GM18951 (cell line): ENCODE data around the gene OR7G1.
"Not testable (repeated sequence)": the region's sequence is repeated elsewhere in the genome, so short reads cannot be mapped to it uniquely, and the experiment has no call there.

Experiments
- POLR2A ChIP-seq: IDR thresholded peaks from 4 replicates; pipeline ENCODE4 v1.6.1; 2011; ENCODE audit warnings: mild to moderate bottlenecking; ENCODE audit not compliant: insufficient read length, insufficient read depth; ENCODE audit errors: extremely low read depth
- in situ Hi-C: fragments of 300-500 bp; cut with MboI; formaldehyde crosslinking; loops from one replicate; pipeline ENCODE4 v1.12.0; 2022; ENCODE audit warnings: low sequenced_read_pairs, mixed read lengths, inconsistent platforms; ENCODE audit not compliant: unreplicated experiment

The OR7G1 gene

DNA sequence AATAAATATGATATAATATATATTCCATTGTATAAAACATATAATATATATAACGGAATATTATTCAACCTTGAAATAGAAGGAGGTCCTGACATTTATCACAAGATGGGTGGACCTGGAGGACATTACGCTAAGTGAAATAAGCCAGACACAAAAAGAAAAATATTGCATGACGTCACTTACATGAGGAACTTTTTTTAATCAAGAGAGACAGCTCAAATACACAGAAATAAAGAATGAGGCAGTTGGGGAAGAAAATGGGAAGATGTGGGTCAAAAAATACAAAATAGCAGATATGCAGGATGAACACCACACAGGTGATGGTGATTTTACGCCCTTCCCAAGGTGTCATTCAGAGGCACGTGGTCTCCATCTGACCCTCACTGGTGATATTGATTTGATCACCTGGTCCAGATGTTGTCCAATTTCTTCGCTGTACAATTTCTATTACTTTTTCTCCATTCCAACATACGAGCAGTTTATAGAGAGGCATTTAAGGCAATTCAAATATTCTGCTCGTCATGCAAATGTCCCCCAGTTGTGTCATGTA, 24.1 kb upstream of the OR7G1 start:
- TF ChIP-seq POLR2A: no peak

DNA sequence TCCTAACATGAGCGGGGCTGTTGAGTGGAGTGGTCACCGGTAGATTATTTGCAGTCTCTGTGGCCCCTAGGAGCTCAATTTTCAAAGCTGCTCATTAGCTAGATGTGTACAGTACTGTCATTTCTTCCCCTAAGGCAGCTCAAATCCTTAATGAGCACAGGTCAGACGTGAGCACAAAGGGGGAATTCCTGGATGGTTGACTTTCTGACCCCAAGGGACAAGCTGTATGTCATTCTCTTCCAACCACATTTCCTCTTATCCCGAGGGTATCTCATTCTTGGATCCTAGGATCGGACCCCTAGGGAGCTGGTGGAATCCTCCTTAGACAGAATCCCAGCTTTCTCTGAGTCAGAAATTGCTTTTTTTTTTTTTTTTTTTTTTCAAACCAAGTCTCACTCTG, 16.9 kb upstream of the OR7G1 start:
- no peak for TF ChIP-seq POLR2A
- in situ Hi-C loops: loop anchor here (25.0 kb wide), 1 partner anchor 780 kb away; no protein-coding TSS in a partner anchor

More for the DNA sequence above, 24.1 kb upstream of the OR7G1 start:
- in situ Hi-C loops: loop anchor here (25.0 kb wide), 1 partner anchor 773 kb away; no protein-coding TSS in a partner anchor

DNA sequence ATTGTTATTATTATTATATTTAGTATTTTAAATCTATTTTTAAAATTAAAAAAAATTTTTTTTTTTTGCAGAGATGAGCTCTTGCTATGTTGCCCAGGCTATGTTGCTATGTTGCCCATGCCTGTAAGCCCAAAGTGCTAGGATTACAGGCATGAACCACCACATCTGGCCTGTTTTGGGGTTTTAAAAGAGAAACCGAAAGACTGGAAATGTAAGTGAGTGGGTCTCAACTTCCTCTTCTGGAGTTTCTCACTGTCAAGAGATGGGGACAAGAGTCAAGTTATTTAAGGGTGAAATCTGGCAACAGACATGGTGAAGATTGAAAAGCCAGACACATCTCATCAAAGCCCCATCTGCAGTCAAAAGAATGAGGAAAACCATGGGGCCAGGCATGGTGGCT, 15.4 kb upstream of the OR7G1 start:
- in situ Hi-C loops: loop anchor here (25.0 kb wide), 1 partner anchor 781 kb away; no protein-coding TSS in a partner anchor

DNA sequence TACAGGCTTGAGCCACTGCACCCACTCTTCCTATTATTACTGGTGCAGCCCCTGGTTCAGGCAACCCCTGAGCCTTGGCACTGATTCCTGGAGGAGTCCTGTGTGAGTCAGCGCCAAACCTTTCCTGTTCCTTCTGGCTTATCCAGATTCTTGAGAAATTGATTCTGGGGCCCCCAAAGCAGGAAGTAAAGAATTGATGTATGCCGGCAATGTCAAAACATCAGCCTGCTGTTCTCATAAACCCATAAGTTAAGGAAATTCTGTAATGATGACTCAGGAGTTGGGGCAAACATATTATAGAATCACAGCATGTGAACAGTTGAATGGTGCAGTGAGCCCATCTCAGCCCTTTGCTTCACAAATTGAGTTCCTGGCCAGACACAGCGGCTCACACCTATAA, 12.6 kb upstream of the OR7G1 start:
- in situ Hi-C loops: loop anchor here (25.0 kb wide), 1 partner anchor 784 kb away; no protein-coding TSS in a partner anchor
- TF ChIP-seq POLR2A: no peak

More for the DNA sequence above, 15.4 kb upstream of the OR7G1 start:
- TF ChIP-seq POLR2A: no peak

- in situ Hi-C loops: loop anchor here (25.0 kb wide), 1 partner anchor 785 kb away; no protein-coding TSS in a partner anchor
- TF ChIP-seq POLR2A: no peak
These were observed 11.4 kb upstream of the OR7G1 start, which contains the start of gene OR7G3 for GRCh38 chr19:9126900-9127405. TSS of gene OR7G3 (minus strand) at chr19:9126950. CDS start at chr19:9126950, 0 bp downstream.

DNA sequence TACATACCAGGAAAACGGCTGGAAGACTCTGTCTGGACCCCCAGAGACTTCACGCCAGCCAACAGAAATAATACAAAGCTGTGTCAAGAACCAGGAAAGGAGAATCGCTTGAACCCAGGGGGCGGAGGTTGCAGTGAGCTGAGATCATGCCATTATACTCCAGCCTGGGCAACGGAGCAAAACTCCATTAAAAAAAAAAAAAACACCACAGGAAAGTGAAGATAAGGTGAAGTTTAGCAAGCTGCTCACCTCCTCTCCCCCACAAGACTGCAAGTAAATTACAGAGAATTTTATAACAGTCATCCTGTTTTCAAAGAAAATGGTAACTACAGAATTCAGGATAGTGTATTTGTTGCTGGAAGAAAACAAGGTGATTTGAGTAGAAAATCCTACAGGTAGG, 984 bp upstream of the OR7G1 start:
- in situ Hi-C loops: no loop called here
- TF ChIP-seq POLR2A: no peak

DNA sequence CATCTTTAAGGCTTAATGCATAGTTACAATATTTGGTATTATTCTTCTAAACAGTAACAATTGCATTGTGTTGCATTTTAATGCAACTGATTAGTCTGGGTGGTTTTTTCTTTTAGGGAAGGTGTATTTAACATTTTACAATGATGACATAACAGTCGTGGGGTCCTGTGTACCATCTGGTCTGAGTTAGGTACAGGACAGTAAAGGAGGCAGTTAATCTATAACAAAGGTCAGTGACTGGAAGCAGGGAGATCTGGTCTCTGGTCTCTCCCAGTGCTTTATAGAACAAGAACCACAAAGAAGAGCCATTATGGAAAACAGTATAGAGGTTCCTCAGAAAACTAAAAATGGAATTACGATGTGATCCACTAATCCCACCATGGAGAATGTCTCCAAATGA, 5.6 kb downstream of the OR7G1 start:
- TF ChIP-seq POLR2A: no peak
- in situ Hi-C loops: no loop called here

- in situ Hi-C loops: no loop called here
- TF ChIP-seq POLR2A: no peak
These were observed 8.2 kb downstream of the OR7G1 start, which contains the start of gene OR7G2 for GRCh38 chr19:9107375-9107774. TSS of gene OR7G2 (minus strand) at chr19:9107475. CDS start at chr19:9103243, 4,232 bp downstream.

DNA sequence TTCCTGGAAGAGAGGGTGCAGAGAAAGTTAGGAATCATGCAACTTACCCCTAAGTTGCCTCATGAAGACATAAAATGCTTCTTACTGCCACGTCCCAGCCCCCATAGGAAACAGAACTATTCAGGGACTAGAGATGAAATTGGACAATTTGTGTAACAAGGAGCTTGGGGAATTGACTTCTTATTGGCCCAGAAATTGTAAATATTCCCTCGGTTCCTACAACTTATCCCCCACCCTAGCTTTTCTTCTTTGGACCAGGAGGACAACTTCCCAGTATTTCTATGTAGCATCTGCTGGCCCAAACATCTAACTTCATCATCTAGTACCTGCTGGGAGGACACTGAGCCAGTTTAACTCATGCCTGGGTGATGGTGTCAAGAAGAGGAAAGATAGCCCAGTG, 28.8 kb downstream of the OR7G1 start, which contains the start of gene OR1M1:
Gene OR1M1 (plus strand): TSS at position 301 of the 400 bp plus-strand sequence. CDS start 6,184 bp downstream, outside the sequence.
- no peak for TF ChIP-seq POLR2A
- in situ Hi-C loops: no loop called here

- TF ChIP-seq POLR2A: no peak
- in situ Hi-C loops: no loop called here
These were observed 36.9 kb downstream of the OR7G1 start for GRCh38 chr19:9078651-9079050.

DNA sequence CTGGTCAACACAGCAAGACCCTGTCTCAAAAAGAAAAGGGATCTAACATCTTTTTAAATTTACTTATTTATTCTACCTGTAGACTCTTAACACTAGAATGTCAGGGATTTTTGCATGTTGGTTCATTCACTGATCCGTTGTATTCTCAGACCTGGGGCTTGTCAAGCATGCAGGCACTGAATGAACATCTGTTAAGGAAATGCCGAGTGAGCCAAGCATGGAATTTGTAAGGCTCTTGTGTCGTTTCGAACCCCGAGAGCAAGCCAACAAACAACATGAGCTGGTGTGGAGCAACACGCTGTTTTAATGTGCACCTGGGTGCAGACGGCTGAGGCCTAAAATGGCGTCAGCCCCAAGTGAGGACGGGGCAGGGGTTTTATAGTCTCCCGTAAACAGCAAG, 38.7 kb downstream of the OR7G1 start:
- in situ Hi-C loops: no loop called here
- no peak for TF ChIP-seq POLR2A

- no peak for TF ChIP-seq POLR2A
- in situ Hi-C loops: no loop called here
These were observed 40.3 kb downstream of the OR7G1 start for GRCh38 chr19:9075064-9075949.

DNA sequence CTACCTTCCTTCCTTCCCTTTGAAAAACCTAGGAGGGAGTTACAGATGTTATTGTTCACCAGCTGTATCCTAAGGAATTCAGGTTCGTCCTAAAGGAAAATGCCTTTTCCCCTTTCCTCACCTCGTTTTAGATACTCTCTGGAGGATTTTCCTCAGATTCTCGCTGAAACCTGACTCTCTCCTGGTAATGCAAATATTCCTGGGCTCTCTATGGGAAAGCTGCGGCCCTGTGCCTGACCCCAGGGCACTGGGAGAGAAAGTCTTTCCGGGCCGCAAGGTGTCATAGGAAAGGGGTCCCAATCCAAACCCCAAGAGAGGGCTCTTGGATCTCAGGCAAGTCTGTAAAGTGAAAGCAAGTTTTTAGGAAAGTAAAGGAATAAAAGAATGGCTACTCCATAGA, 41.8 kb downstream of the OR7G1 start:
- TF ChIP-seq POLR2A: no peak
- in situ Hi-C loops: no loop called here

DNA sequence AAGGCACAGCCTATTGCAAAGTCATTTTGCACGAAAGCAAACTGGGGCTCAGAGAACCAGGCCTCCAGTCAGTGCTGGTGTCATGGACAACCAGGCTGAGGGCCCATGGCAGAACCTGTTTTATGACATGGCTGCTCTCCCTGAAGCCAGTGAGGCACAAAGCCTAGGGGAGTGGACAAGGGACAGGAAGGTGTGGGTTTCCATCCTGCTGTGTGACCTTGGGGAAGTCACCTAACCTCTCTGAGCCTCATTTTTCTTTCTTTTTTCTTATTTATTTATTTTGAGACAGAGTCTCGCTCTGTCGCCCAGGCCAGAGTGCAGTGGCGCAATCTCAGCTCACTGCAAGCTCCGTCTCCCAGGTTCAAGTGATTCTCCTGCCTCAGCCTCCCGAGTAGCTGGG, 43.8 kb downstream of the OR7G1 start:
- in situ Hi-C loops: not testable (repeated sequence)
